Endothelial cell of umbilical vein (primary cell): ENCODE data around the gene CFD. TPM values are rescaled to one million over a fixed set of nuclear protein-coding genes. Genes with fewer than 3 reads are reported as not detected.

Experiments
- BruUV-seq: library from RNA; stranded (reverse); fragments of 400-500 nt; replicated peaks from 2 replicates; lab custom pipeline; 2021; lab: Mats Ljungman, UMichigan
- CTCF ChIA-PET: fragments of 300-600, 350-600 bp; sonication (Branson Sonifier 250); formaldehyde crosslinking; loops from one replicate; lab custom pipeline; 2021; ENCODE audit warnings: antibody characterized with exemption, inconsistent platforms; lab: Charles Lee
- POLR2A ChIA-PET: fragments of 300-600, 350-600 bp; sonication (Branson Sonifier 250); formaldehyde crosslinking; loops from one replicate; lab custom pipeline; 2021; ENCODE audit warnings: antibody characterized with exemption, inconsistent platforms; lab: Charles Lee
- DNase-seq: peaks from one replicate; pipeline ENCODE4 v3.0.0-alpha.2; 2011; ENCODE audit warnings: low read depth, low spot score
- FAIRE-seq: peaks from 2 replicates; lab custom pipeline; 2011; peaks lifted over from hg19 to GRCh38; lab: Jason Lieb, UNC
- H2AFZ ChIP-seq: 2 replicates; pipeline ENCODE4 v1.6.0; 2012; ENCODE audit warnings: low read depth, low read length, control low read depth, inconsistent platforms
- H3K27ac ChIP-seq: 2 replicates; pipeline ENCODE4 v1.5.1; 2011; ENCODE audit warnings: low read depth, mild to moderate bottlenecking, control low read depth, low read length, moderate library complexity; ENCODE audit not compliant: insufficient read depth
- H3K27me3 ChIP-seq, 2 experiments: 2 replicates each; pipeline versions ENCODE4 v1.6.0 to v1.6.1; 2011; ENCODE audit warnings: low read length in 2 of 2, mixed read lengths in 1 of 2; ENCODE audit not compliant: control insufficient read depth in 2 of 2, insufficient read depth in 2 of 2
- H3K36me3 ChIP-seq, 2 experiments: 2 replicates in 1 of 2; 3 replicates in 1 of 2; pipeline ENCODE4 v1.5.1; 2011; ENCODE audit warnings: low read length in 2 of 2, mild to moderate bottlenecking in 1 of 2, moderate library complexity in 1 of 2; ENCODE audit not compliant: control insufficient read depth in 2 of 2, insufficient read depth in 2 of 2; ENCODE audit errors: extremely low read depth in 1 of 2
- H3K4me1 ChIP-seq: 3 replicates; pipeline ENCODE4 v1.5.1; 2011; ENCODE audit warnings: mild to moderate bottlenecking, low read length; ENCODE audit not compliant: control insufficient read depth, insufficient read depth; ENCODE audit errors: extremely low read depth
- H3K4me2 ChIP-seq: 2 replicates; pipeline ENCODE4 v1.6.1; 2011; ENCODE audit warnings: low read length, control low read depth, mixed read lengths; ENCODE audit not compliant: insufficient read depth
- H3K4me3 ChIP-seq, 3 experiments: fragments of 200-600 bp in 1 of 3; sonication (generic), shearing (Covaris generic) in 1 of 3; replicated peaks in 1 of 3; 2 replicates each; pipeline ENCODE4 v1.5.1; 2011 to 2016; ENCODE audit warnings: control low read depth in 3 of 3, low read length in 3 of 3, mild to moderate bottlenecking in 2 of 3, inconsistent platforms in 1 of 3, low read depth in 1 of 3, moderate library complexity in 1 of 3; ENCODE audit not compliant: insufficient read depth in 1 of 3
- H3K79me2 ChIP-seq: 2 replicates; pipeline ENCODE4 v1.6.0; 2012; ENCODE audit warnings: low read length, inconsistent platforms; ENCODE audit not compliant: control insufficient read depth, insufficient read depth
- H3K9ac ChIP-seq: replicated peaks from 2 replicates; pipeline ENCODE3; 2011; ENCODE audit warnings: low read length, control low read depth; ENCODE audit not compliant: insufficient read depth; ENCODE audit errors: extremely low read depth
- H3K9me1 ChIP-seq: replicated peaks from 3 replicates; pipeline ENCODE4 v1.6.0; 2011; ENCODE audit warnings: mild to moderate bottlenecking, low read length; ENCODE audit not compliant: control insufficient read depth, insufficient read depth; ENCODE audit errors: extremely low read depth
- H3K9me3 ChIP-seq: replicated peaks from 2 replicates; pipeline ENCODE4 v1.5.1; 2012; ENCODE audit warnings: low read length, inconsistent platforms; ENCODE audit not compliant: control insufficient read depth, insufficient read depth
- H4K20me1 ChIP-seq: replicated peaks from 2 replicates; pipeline ENCODE3; 2011; ENCODE audit warnings: mild to moderate bottlenecking, low read length; ENCODE audit not compliant: control insufficient read depth, insufficient read depth; ENCODE audit errors: extremely low read depth
- CTCF ChIP-seq, 2 donors: IDR thresholded peaks; 1 replicate in 1 of 2; 2 replicates in 1 of 2; pipeline ENCODE4 v1.5.1; 2011; ENCODE audit warnings: low read length in 2 of 2, mild to moderate bottlenecking in 2 of 2, moderate library complexity in 2 of 2, control low read depth in 1 of 2, inconsistent platforms in 1 of 2, low read depth in 1 of 2; ENCODE audit not compliant: insufficient read depth in 1 of 2; ENCODE audit errors: extremely low read depth in 1 of 2
- EZH2 ChIP-seq: IDR thresholded peaks from 2 replicates; pipeline ENCODE4 v1.6.1; 2012; ENCODE audit warnings: borderline replicate concordance, low read depth, mild to moderate bottlenecking, moderate library complexity, low read length, inconsistent platforms; ENCODE audit not compliant: severe bottlenecking
- FOS ChIP-seq: IDR thresholded peaks from 2 replicates; pipeline ENCODE4 v1.6.1; 2011; ENCODE audit warnings: mild to moderate bottlenecking, low read length, moderate library complexity, borderline replicate concordance; ENCODE audit not compliant: insufficient read depth
- GATA2 ChIP-seq: IDR thresholded peaks from 2 replicates; pipeline ENCODE4 v1.7.0; 2011; ENCODE audit warnings: low read depth, mild to moderate bottlenecking, moderate library complexity, mixed read lengths, low read length; ENCODE audit not compliant: insufficient read length, insufficient read depth
- JUN ChIP-seq: IDR thresholded peaks from 2 replicates; pipeline ENCODE4 v1.6.1; 2011; ENCODE audit warnings: borderline replicate concordance, low read depth; ENCODE audit not compliant: insufficient read length, insufficient read depth
- MAX ChIP-seq: IDR thresholded peaks from 2 replicates; pipeline ENCODE4 v1.6.1; 2011; ENCODE audit not compliant: insufficient read depth, insufficient read length
- MYC ChIP-seq: IDR thresholded peaks from one replicate; pipeline ENCODE4 v1.6.1; 2011; ENCODE audit warnings: mild to moderate bottlenecking, low read depth, low read length
- POLR2A ChIP-seq: IDR thresholded peaks from 2 replicates; pipeline ENCODE4 v1.6.1; 2012; ENCODE audit warnings: low read depth, mild to moderate bottlenecking, control low read depth, low read length
- POLR2AphosphoS5 ChIP-seq: IDR thresholded peaks from 2 replicates; pipeline ENCODE4 v1.6.1; 2012; ENCODE audit warnings: low read depth, mild to moderate bottlenecking, control low read depth, low read length, moderate library complexity; ENCODE audit not compliant: insufficient read depth
- dilution Hi-C: fragments of 300-500 bp; cut with MboI; formaldehyde crosslinking; loops from one replicate; pipeline ENCODE4 v1.15.0; 2019; ENCODE audit warnings: low sequenced_read_pairs; ENCODE audit not compliant: extremely low pct_ligation_motif_present
- intact Hi-C: fragments of 100-400 bp; cut with micrococcal nuclease; formaldehyde crosslinking; loops from one replicate; pipeline ENCODE4 v1.10.0; 2022
- polyA plus RNA-seq, 4 experiments: library from polyadenylated mRNA; depleted of rRNA in 3 of 4; stranded (reverse) in 3 of 4; unstranded in 1 of 4; fragments of >200 nt; gene quantifications; 2 replicates each; pipeline versions ENCODE4 v1.2.1 to v1.2.3, GENCODE V29; 2011 to 2012; ENCODE audit warnings: missing spikeins in 1 of 4
- total RNA-seq: library from RNA; stranded (reverse); gene quantifications from 2 replicates; pipeline ENCODE4 v1.2.3, GENCODE V29; 2021

CFD gene
- total and polyA plus RNA-seq, 2 donors (not counting 3 experiments of a cell fraction or from before 2014, with no cell fraction given): 0.25 to 0.40 TPM

- Histone ChIP-seq H3K4me2 (no peak overlapping the region), H3K4me3 (no peak overlapping the region), H3K79me2 (no peaks in the 10 kb centered on the region), H3K9me3 (no peaks in the 10 kb centered on the region), H3K9me1 (no peaks in the 10 kb centered on the region), H4K20me1 (no peaks in the 10 kb centered on the region), H3K27me3 (no peaks in the 10 kb centered on the region), H3K4me1 (no peaks in the 10 kb centered on the region), H3K36me3 (no peaks in the 10 kb centered on the region), H2AFZ (no peak overlapping the region), H3K9ac (no peak overlapping the region), H3K27ac (no peak overlapping the region)
- intact Hi-C loops: no loop called here
- ChIA-PET CTCF (no interaction called here), POLR2A (no interaction called here)
- dilution Hi-C loops: no loop called here
- TF ChIP-seq JUN (no peak), CTCF (IDR thresholded peaks at IDR 0.05; ENCODE audit: extremely low read depth in 1 of 2, insufficient read depth in 1 of 2, low read depth in 1 of 2, low read length in 2 of 2) (no peak), FOS (no peak), POLR2A (no peak), GATA2 (no peak), EZH2 (no peak), POLR2AphosphoS5 (no peak), MAX (no peak), MYC (no peak)
- DNase-seq (no peak), FAIRE-seq (no peak)
- no TSS peak for BruUV-seq
Measured at GRCh38 chr19:825897-826644, 33.4 kb upstream of the CFD start.
